Dermis microvascular lymphatic vessel endothelial cell (primary cell): ENCODE measurements around the gene GPATCH2. TPM values are rescaled to one million over a fixed set of nuclear protein-coding genes. Genes with fewer than 3 reads are reported as not detected.

ENCODE experiments used
- total RNA-seq: library from RNA; depleted of rRNA; stranded (reverse); fragments of >200 nt; gene quantifications from 2 replicates; pipeline ENCODE4 v1.2.1, GENCODE V29; 2014

Gene GPATCH2
- total RNA-seq, 1 donor from 2014 or later: 10.1 TPM

Other genes starting within 250 kb of the GPATCH2 start
- under 0.01 and 0.13 TPM in 2 replicates for gene SPATA17, start 254 bp upstream of the GPATCH2 start, total RNA-seq